NCI-H2227 (cell line): ENCODE data around the gene EIF1B.

ENCODE experiments used
- DNase-seq: peaks from one replicate; lab custom pipeline; 2025; ENCODE audit not compliant: unreplicated experiment; lab: John Stamatoyannopoulos, UW

Gene EIF1B

DNA sequence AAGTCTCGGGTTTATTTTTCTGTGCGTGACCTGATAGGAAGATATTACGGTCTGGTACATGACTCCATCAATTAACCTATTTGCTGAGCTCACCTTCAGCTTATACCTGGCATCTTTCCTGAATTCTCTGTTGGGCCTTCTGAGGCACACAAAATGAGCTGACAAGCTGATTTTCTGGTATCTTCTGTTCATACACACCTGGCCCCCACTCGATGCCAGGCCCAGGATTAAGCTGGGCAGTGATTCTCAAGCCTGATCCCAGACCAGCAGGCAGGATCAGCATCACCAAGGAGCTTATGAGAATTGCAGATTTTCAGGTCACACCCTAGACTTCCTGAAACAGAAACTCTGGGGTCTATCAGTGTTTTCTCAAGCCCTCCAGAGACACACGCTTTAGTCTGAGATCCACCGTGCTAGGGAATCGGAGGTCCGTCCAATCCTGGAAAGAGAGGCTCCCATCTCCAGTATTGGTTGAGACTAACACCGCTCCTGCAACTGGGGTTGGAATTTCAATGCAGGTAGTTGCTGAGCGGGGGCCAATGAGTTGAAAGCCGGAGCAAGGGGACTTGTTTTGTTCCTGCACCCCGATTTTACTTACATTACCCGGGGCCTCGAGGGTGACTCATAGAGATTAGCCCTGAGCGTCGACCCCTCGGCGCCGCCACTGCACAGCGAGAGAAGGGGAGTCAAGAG is 636 bp upstream of the EIF1B start:
- peak; percentile 35 for DNase-seq

DNA sequence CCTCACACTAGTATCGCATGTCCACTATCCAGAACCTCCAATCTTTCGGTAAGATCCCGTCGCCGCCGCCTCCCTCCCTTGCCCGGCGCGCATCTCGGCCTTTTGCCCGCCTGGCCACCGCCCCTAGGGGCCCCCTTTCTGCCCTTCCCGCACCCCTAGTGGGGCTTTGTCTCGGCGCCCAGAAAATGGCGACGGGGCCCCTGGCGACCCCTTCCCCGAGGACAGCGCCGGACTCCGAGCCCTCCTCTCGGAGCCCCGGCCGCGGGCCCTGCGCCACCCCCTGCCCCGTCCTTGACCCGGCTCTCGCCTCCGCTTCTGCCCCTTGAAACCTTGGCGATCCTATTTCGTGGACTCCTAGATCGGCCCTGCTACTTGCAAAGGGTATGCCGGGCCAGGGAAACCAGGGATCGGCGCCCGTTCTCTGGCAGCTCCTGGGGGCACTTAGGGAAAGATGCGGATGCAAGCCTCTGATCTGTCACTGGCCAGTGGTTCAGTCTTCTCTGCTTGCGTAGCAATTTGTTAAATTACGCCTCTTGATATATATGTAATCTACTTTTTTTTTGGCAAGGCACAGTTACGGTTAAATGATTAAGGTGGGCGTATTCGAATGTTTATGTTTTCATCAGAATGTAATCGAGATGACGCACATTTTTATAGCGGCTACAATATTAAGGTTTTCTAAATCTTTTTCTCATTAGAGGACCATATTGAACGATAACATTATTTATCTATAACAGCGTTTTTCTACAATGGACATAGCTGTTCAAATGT is 603 bp downstream of the EIF1B start:
- peak; percentile 43 for DNase-seq

DNA sequence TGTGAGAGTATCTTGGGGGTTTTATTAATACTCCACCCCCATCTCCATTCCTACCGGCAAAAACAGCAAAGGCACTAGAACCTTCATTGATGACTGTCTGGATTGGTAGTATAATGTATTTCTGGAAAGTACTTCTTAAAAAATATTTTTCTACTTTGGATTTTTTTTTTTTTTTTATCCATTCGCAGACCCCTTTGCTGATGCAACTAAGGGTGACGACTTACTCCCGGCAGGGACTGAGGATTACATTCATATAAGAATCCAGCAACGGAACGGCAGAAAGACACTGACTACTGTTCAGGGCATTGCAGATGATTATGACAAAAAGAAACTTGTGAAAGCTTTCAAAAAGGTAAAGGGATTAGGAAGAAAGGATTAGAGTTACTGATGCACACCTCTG is 1.2 kb downstream of the EIF1B start:
- no peak for DNase-seq

DNA sequence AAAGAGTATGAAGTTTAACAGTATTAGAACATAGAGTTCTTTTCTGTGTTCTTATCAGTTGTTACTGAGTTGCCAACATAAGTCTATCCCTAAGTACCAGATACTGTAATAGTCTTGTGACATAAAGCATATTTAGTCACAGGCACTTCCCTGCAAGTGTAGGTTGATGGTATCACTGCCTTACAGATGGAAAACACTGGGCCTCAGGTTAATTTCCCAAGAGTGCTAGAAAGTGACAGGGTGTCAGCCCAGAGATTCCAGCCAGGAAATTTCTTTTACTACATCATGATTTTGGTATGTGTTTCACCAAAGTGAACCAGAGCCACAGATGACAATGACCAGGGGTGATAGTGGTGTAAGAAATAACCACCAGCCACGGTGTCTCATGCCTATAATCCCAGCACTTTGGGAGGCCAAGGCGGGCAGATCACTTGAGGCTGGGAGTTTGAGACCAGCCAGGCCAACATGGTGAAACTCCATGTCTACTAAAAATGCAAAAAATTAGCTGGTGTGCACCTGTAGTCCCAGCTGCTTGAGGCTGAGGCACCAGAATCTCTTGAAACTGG is 3.2 kb downstream of the EIF1B start:
- DNase-seq = no peak

DNA sequence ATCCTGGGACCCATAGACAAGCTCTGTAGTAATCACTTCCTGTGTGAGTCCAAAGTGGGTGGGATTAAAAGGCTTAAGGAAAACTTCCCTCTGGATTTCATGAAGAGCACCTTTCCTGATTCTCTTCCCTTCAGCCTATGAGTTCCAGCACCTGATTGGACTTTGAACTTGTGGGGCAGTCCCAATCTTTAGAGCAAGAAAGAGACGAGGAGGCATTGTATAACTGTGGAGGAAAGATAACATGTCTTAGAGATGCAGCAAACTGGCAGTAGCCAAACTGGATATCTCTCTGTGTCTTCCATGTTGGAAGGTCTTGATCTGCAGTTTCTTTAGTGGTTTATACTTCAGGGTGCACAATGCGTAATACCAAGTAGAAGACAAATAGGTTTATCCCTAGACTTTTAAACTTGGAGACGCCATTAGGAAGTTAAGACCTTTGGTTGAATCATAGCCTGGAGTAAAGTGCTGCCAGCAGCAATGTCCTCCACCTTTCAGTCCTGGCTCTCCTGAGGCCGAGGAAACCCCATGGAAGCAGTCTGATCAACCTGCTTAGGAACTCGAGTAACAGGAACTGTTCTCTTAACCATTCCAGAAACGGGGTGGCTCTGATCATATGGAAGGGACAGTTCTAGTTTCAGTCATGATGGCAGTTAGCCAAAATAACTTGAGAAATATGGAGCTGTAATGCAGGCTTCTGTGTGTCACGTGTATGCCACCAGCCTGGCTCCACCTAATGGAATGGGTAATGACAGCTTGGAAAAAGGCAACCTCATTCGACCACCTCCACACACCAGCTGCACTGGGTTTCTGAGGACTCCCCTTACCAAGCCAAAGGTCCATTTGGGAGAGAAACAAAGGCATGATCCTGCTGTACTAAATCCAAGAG is 4.7 kb downstream of the EIF1B start:
- no peak for DNase-seq

DNA sequence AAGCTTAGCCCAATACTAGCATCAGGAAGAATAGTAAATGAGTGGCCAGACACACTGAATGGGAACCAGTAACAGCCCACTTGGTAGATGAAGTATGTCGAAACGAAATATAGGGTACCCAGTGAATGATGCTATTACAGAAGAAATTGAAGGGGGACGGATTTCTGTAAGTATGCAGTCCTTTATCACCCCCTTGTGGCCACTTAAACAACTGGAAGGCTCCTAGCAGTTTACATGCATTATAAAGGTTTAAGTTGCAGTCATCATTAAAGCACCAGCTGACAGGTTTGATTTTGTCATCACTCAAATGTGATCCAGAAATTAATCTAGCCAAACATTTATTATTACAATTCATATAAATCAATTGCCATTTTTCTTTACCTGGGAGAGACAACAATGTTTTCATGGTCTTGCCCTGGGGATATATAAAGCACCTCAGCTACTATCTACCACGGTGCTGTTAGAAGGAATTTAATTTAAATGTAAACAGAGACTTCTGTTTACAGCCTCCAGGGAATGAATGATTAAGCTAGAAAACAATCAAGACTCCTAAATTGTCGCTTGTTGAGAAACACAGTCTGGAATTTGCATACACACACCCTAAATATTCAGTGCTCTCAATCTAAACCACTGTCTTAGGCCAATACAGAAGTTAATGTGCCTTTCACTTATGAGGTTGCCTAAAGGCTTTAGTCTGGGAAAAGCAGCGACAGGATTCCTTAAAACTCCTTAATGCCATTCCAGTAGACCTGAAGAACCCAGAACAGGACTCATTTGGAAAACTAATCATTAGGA is 7.8 kb downstream of the EIF1B start:
- peak; percentile 71 for DNase-seq

DNA sequence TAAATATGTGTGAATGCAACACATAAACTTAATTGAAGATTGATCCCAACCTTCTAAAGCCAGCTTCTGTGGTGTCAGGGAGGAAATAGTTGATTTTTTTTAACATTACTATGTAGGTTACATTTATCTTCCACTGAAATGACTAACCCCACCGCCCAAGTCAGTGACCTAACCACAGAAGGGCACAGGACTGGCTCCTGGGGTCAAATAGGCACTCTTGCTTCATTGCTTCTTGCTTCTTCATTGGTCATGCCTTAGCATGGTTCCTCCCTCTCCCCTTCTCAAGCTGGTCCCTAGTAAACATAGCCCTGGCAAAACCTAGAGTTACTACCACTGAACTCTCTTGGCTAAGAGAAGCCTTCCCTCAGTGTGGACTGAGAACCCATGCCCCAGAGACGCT is 12.3 kb downstream of the EIF1B start:
- DNase-seq = no peak

DNA sequence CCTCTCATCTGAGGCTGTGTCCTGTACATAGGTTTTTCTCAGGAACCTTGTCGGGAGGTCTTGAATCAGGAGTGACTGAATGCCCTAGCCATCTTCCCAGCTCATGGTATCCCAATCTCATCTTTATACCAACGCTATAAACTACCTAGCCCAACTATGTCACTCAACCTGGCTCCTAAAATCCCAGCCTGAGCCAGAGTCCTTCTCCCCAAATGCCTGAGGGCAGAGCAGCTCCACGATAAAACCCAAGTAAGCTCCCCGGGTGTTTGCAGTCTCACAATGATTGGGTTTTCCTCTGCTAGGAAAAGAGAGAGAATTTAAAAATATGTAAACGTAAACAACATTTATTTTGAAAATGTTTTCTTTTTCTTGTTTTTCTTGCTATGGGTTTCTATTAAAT is 14.4 kb downstream of the EIF1B start:
- no peak for DNase-seq

DNA sequence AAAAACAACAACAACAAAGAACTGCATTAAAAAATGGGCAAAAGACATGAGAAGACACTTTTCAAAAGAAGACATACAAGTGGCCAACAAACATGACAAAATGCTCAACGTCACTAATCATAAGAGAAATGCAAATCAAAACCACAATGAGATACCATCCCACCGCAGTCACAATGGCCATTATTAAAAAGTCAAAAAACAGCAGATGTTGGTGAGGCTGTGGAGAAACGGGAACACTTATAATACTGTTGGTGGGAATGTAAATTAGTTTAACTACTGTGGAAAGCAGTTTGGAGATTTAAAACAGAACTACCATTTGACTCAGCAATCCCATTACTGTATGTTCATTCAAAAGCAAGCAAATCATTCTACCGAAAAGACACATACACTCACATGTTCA is 15.1 kb downstream of the EIF1B start:
- DNase-seq = no peak

DNA sequence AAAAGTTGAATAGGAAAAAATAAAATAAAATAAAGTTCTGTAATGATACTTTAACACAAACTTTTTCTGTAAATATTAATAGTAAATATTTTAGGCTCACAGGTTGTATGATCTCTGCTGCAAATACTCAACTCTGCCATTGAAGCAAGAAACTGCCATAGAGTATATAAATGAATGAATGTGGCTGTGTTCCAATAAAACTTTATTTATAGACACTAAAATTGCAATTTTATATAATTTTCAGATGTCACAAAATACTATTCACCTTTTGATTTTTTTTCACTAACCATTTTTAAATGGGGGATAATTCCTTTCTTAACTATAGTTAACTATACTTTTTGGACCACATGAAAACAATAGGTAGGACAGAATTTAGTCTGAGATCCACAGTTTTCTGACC is 16.0 kb downstream of the EIF1B start:
- no peak for DNase-seq

DNA sequence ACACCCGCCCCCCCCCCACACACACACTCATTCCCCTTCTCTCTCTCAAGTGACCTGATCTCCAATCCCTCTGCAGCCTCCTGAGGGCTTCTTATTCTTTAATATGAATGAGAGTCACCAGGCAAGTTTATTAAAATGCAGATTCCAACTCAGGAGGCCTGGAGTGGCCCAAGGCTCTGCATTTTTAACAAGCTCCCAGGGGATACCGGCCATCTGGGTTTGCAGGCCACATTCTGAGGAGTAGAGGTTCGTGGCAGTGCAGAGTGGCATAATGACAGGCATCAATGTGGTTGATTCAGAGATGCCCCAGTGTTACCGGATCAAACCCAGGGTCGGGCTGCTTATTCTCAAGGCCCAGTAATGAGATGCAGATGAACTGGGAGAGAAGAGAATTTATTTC is 18.9 kb downstream of the EIF1B start:
- DNase-seq = no peak

DNA sequence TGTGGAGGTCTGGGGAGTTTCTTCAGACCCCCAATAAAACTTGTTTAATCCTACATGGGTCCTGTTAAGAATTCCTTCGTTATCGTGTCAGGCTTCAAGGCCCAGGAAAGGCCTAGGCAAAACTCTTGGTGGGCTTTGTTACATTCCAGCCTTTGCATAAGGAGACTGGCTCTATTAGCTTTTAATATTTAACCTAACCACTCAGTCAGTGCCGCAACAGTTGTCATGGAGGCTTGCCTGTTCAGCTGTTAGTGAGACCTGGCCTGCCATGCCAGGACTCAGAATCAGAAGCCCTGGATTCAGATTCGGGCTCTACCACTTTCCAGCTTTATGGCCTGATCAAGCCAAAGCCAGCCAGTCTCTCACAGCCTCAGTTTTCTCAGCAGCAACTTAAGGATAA is 19.6 kb downstream of the EIF1B start:
- DNase-seq = no peak

DNA sequence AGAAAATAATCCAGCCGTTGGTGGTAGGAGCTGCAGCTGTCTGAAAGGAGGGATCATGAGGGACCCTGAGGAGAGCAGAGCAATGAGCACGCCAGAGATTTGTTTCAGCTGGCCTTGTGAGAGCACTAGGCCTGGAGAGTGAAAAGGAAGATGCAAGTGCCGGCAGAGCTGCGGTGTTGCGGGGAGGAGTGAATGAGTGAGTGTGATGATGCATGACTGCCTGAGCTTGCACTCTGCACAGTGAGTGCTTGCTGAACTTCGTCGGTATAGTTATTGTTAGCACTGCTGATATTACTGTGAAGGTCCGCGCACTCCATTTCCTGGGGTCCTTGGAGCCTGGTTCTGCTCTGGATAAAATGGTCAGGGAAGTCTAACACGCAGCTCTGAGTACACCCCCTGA is 23.2 kb downstream of the EIF1B start:
- no peak for DNase-seq

DNA sequence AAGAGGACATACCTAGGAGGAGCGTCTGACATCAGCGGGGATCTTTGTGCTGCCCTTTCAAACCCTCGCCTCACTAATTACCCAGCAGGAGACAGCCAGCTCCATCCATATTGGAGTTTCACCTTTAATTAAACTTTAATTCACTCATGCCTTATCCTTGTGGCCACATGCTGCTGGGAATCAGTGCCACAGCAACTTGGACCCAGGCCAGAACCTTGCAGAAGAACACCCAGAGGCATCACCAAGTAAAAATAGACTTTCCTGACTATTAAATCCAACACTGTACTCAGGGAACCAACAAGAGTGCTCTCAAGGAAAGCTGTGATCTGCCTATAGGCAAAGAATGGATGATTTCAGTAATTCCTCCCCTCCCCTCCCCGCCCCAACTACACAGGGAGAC is 23.9 kb downstream of the EIF1B start:
- peak; percentile 6 for DNase-seq

DNA sequence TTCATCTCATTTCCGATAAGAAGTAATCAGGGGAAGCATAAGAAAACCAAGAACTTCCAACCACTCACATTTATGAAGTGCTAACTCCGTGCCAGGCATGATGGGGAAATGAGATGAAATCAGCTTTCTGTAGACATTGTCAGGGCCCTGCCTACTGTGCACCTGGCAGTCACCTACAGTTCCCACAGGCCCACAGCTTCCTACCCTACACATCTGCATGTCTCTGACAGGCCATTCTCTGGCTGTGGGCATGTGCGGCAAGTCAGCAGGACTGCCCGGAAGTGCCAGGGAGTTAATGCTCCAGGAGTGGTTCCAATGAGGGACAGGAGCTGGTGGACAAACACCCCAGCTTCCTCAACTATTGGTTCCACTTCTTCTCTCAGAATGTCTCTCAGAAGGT is 24.3 kb downstream of the EIF1B start:
- no peak for DNase-seq

DNA sequence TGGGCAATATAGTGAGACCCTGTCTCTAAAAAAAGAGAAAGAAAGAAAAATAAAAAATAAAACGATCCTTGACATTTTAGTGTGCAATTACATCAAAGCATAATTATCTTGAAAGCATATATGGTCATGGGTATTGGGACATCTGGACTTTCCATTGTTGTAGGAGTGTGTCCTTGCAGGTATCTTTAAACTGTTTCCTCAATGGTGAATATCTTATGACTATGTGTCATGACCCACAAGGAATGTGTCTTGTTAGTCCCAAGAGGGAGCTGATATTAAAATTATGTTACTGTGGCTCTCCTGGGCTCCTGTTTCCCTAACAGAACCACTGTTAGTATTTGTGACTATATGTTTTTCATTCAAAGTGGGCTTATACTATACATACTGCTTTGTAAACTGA is 26.6 kb downstream of the EIF1B start:
- no peak for DNase-seq

DNA sequence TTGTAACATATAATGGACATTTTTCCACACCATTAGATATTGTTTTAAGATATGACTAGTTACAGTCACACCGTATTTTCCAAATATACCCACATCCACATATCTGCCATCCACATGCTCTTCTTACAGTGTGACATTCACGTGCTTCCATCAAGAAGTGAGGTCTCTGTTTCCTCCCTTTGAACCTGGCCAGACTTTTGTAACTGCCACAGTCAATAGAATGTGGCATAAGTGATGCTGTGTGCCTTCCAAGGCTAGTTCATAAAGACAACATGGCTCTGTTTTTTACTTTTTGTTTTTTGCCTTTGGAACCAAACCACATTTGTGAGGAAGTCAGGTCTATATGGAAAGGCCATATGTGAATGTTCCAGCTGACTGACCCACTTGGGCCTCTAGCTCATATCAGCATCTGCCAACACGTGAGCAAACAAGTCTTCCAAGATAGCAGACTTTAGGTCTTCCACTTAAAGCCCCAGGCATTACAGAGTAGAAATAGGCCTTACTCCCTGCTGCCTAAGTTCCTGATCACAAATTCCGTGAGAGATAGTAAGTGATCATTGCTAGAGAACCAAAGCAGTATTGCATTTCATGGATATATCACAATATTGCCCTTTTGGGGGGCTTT is 27.1 kb downstream of the EIF1B start:
- DNase-seq = no peak

DNA sequence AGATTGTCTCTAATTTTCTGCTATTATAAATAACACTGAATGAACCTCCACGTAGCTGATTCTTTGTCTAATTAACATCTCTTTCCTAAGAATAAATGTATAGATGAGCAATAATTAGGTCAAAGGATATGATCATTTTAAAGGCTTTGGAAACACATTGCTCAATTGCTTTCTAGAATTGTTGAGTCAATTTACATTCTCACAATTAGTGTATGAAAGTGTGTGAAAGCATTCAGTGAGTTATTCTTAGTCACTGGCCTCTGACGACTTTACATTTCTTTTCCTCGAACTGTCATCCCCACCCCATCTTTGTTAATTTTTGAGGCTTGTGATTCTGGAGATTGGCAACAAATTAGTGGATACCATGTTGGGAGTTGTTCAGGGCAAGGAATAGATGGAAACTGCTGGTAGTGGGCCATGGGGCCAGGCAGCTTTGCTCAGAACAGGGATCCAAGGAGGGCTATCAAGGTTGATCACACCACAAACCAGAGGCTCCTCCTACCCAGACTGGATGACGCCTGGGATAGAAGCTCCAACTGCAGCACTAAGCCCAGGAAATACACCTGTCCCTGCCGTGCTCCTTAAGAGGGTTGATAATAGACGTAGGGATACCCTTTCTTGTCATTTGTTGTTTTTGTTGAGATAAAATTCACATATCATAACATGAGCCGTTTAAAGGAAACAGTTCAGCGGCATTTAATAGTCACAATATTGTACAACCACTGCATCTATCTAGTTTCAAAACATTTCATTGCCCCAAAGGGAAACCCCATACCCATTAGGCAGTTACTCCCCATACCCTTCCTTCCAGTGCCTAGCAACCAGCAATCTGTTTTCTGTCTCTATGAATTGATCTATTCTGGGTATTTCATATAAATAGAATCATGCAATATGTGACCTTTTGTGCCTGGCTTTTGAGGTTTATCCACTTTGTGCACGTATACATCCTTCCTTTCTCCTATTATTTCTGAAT is 27.9 kb downstream of the EIF1B start:
- DNase-seq = no peak

DNA sequence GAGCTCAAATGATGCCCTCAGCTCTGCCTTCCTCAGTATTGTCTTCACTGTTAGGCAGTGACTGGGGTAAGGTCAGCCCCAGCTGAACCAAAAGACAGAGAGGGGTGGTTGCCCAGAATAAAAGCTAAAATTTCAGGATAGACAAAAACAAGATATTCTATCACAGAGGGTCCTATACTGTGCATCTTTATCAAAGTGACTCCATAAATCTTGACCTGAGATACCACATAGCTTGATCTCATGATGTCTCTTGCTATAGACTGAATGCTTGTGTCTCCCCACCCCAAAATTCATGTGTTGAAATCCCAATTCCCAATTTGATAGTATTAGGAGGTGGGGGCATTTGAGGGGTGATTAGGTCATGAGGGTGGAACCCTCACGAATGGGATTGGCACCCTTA is 30.4 kb downstream of the EIF1B start:
- no peak for DNase-seq
